HG03175 (cell line): ENCODE measurements around the gene AMIGO1.

Experiments used
- ATAC-seq: cut with Tn5 transposase; IDR thresholded peaks from one replicate; pipeline ENCODE4 v1.9.1; 2021; ENCODE audit warnings: mild to moderate bottlenecking, moderate library complexity; ENCODE audit not compliant: unreplicated experiment

AMIGO1 gene

DNA sequence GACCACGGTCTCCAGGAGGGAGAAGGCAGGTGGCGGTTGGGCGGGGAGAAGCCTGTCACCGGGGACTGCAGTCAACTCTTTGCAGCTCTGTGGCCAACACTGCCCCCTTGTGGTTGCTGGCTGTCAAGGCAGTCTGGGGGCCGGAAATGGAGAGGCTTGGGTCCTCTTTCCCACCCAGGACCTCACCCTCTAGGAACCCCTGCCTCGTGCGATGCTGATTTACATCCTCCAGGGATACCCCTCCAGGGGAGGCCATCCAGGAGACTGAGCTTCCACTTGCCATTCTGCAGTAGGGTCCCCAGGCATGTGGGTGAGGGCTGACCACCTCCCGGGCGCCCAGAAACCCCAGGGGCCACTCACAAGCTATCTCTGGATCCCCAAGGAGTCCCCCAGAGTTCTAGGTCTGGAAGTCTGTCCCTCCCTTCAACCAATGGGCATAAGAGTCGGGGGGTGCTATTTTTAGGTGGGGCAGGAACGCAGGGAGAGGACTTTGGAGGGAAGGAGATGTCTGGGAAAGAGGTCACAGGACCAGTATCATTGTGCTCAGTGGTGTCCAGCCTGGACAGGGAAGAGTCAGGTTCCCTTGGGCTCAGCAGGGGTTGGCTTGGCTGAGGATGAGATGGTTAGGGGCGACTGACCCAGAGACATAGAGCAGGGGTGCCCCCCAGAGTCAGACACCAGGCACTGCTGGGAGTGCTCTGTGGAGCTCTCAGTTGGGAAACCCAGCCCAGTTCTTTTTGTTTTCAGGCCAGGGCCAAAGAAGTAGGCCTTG lies 23.0 kb upstream of the AMIGO1 start:
- peak; percentile 68 for ATAC-seq

DNA sequence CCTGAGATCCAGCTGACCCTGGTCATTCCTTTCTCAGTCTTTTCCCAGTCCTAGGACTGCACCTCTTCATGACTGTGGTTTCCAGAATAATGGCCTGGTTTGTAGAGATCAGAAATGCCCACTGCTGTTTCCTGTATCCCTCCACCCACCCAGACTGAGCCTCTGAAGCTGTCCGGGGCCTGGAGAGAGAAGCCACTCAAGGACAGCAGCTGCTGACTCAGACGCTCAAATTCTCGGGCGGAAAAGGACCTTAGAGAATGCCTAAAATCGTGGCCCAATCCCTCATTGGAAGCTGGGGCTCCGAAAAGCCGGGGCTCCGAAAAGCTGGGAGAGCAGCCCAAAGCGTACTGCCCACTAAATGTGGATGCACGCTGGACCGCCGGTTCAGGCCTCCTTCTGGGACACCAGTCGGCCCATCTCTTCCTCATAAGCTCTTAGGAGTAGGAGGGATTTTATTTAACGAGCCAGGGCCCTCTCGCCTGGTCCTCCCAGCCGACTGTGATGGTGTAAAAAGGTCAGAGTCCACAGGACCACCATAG lies 22.4 kb upstream of the AMIGO1 start:
- ATAC-seq: peak; percentile 6

DNA sequence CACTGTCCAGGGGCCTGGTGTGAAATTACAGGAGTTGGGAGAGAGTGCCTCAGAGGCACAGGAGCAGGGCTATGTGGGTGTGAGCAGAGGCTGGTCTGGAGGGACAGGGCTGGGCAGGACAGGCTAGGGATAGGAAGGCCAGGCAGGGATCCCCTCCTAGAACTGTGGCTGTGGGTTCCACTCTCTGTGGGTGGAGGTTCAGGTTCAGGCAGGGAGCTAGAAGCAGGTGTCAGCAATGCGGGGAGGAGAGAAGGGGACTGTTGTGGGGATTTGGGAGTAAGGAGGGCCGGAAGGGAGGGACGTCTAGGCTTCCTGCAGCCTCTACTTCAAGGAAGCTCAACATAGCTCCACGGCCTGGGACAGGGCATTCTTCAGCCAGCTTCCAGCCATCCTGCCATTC lies 21.9 kb upstream of the AMIGO1 start:
- no peak for ATAC-seq

DNA sequence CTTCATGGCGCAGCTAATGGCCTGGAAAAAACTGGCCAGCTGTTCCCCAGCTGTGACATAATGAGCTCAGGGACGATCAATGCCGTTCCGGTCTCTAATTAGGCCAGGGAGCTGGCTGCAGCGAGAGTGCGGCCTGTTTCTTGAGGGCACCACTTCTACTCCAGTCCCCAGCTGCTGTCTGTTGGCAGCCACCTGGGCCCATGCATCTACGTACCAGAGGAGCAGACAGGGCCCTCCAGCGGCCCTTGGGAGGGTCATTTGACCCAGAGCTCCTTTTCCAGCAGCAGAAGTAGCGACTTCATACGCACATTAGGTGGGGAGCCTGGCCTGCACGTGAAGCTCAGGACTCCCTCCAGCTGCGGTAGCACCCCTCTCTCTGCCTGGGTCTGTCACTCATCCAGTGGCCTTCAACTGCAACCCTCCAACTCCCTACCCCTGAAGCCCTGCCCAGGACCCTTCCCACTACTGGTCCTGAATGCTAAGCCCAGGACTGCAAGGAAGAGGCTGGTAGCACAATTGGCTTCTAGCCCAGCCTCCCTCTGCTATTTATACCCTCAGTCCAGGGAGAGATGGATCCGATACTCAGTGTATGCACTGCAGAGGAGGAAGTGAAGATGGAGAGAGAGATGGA lies 21.0 kb upstream of the AMIGO1 start:
- ATAC-seq: no peak

DNA sequence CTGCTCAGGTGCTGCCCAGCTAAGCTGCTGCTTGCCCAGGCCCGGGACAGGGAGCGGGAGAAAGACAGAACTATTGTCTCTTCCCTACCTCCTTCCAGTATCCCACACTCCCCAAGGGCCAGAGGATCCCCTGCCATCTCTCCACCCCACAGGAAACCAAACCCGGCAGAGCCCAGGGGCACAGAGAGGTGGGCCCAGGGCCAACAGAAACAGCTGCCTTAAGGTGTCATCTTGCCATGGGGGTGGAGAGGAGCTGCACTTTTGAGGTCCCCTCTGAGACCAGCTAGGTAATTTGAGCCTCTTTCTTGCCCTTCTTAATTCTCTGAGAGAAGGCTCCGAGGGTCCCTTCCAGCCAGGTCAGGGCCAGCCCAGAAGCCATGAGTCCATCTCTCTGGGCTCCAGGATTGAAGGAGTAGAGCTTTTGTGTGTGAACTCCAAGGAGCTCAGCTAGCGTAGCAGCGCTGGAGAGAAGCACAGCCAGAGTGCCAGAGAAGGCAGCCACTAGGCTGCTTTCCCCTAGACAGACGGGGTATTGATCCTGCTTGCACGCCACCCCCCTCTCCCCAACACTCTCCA lies 20.4 kb upstream of the AMIGO1 start:
- ATAC-seq: no peak

DNA sequence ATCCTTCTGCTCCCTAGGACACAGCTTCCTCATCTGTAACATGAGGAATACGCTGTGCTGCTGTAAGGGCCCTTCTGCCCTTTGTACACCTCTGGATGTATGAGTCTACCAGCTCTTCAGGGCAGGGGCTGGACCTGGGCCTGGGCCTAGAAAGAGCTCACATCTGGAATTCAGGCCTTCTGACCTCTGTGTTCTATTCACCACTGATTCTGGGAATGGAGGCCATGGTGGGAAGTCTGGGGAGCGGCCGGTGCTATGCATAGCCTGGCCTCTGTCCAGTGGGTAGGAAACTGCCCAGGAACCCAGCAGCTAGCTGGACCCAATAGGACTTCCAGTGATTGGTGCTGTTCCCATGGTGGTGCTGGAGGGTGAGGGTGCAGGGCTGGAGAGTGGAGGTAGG lies 19.2 kb upstream of the AMIGO1 start:
- no peak for ATAC-seq

DNA sequence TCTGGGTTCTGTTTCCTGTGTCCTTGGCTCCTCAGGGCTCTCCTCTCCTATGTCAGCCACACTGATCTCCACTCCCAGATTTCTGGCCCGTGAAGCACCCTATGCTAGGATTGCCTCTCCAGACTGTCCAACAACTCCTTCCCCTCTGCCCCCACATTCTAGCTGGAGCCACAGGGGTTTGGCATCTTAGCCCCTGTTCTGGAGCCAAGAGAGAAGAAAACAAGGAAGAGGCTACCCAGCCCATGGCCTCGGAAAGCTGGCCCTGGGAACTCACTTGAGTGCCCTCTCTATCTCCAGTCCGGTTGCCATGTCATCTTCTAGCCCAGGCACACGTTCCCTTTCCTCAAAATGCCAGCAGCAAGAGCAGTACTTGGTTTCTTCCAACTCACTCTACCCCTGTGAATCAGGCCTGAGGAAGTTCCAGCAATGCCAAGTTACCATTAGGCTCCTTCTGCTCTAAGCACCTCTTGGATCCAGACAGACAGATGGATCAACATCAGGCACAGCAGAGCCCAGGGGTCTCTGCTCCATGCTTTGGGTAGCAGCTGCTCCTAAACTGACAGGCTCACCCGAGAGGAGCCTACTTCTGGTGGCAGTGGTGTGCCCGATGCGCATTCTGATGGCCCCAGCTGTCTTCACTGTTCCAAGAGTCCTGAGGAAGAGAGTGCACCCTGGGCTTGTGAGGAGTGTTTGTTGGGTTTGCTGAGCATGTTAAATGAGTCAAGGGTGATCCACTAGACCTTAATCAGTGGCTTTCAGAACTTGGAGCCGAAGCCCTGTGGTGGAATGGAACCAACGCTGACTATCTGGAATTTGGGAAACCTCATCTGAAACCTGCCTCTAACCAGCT lies 18.5 kb upstream of the AMIGO1 start:
- no peak for ATAC-seq

DNA sequence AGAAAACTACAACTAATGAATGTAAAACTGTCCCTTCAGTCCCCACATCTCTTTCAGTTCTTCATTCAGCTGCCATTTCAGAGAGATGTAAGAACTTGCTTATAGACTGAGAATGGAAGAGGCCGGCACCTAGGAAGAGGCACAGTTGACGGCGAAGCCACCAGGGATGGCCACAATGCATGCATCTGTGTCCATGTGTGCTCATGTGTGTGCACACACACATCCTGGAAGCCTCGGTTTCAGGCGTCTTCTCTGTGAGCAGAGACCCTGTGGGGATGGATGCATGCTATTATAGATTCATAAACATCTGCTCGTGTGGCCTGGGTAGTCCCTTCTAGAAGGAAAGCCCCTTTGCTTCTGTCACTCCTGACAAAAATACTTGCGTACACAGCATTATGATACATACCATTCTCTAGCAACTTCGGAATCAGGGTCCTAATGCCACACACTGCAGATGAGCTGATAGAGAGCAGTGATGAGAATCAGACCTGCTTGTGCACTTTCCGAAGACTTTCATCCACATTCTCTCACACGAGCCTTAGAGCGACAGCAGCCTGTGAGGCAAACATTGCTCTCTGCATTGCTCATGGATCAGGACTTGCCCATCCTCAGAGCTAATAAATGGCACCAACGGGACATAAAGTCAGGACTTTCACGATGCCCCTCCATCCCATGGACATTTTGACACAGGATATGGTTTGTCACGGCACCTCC lies 17.7 kb upstream of the AMIGO1 start:
- peak; percentile 36 for ATAC-seq

DNA sequence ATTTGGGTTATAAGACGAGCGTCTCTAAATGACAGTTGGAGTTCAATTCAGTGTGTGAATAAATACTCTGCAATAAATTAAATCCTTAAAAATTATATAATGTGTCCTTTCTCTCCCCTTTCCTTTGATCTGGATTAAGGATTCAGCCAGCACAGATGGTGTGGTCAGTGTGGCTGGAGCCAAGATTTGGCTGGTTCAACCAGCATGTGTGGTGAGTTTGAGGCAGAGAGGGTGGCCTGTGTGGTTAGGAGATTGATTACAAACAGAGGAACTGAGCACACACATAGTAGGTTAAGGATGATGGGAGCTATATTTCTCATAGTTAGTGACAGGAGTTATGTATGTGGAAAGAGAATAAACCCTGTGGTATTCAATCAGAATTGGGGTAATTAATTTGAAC lies 14.2 kb upstream of the AMIGO1 start:
- ATAC-seq: no peak

DNA sequence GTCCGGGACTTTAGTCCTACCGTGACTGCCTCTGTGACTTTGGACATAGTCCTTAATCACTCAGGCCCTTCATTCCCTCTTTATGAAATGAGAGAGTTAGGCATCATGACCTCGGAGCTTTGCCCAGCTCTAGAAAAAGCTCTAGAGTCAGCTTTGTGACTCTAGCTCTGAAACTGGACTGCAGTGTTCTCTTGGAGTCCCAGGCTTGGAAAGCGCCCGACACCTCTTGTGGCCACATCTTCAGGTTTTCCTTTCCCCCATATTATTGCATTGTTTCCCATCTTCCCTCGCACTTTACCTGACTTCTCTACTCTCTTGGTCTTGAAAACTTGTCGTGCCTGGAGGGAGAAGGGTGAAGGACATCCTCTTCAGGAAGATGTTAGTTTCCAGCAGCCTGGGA lies 12.5 kb upstream of the AMIGO1 start:
- ATAC-seq: no peak

DNA sequence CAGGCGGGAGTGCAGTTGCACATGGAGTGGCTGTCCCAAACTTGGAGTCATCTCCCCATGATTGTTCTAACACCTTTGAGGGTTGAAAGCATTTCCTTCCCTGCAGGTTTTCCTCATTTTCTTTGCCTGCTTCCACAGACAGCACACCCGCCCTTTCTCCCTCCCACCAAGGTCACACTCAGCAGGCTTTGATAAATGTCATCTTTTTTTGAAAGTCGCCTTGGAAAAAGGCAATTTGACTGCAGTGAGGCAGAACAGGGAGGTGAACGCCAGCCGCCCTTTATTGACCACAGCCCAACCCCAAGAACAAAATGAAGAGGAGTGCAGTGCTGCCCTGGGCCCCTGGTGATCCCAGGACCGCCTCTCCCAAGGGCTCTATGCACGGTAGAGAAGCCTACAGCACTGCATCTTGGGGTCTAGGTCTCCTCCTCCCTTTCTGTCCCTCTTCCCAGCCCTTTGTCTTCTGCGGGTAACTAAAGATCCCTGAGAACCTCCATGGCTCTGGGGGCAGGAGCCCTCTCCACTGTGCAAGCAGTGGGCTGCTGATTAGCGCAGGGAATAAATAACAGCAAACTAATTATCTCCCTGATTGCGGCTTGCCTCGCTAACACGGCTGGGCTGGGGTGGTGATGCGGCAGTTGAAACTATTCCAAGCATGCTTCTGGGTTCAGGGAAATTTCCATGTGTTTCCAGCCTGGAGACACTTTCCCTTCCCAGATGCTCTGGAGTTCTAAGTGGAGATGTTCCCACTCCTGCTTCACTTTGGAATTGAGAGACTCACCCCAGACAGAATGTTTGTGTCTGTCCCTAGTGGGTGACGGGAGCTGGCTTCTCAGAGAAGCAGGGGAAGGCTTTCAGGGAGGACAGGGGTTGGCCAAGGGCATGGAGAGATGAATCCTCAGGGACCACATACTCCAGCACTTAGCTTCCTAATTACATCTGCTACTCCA lies 11.8 kb upstream of the AMIGO1 start:
- ATAC-seq: no peak

DNA sequence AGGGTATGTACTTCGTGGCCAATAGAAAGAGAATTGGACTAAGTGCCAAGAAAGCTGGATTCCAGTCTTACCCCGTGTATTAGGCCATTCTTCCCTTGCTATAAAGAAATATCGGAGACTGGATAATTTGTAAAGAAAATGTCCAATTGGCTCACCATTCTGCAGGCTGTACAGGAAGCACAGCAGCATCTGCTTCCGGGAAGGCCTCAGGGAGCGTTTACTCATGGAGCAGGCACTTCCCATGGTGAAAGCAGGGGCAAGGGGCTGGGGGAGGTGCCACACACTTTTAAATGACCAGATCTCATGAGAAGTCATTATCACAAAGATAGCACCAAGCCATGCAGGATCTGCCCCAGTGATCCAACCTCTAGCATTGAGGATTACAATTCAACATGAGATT lies 7.8 kb upstream of the AMIGO1 start:
- ATAC-seq: no peak

DNA sequence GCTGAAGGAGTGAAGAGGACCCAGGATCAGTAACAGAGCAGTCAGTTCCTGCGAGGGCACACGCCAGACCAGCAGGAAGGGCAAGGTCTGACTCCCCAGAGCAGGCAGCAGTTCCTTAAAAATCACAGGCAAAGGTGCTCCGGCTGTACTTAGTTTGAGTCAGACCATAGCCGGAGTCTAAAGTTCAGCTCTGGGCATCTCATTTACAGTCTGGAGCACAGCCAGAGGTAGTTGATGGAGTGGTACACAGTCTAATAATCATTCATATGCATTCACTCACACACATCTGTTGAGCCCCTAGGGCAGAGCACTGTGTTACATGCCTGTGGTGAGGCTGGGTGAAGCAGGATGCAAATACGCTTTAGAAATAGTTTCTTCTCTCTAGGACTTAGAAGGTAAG lies 7.3 kb upstream of the AMIGO1 start:
- no peak for ATAC-seq

DNA sequence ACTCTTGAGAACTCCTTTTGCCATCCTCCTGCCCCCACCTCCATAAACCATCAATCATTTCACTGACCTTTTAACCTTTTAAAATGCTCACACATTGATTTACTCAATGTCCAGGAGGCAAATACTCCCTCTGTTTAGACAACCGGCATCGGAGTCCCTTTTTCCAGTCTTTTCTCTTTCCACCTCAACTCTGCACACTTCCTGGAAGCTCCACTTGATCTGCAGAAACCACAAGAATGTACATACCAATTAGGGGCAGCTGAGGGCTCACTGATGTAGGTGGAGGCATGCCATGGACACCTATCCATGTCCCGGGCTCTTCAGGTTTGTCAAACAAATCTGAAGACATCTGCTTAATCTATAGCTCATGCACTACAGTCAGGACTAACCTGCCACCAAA lies 5.3 kb upstream of the AMIGO1 start:
- no peak for ATAC-seq

DNA sequence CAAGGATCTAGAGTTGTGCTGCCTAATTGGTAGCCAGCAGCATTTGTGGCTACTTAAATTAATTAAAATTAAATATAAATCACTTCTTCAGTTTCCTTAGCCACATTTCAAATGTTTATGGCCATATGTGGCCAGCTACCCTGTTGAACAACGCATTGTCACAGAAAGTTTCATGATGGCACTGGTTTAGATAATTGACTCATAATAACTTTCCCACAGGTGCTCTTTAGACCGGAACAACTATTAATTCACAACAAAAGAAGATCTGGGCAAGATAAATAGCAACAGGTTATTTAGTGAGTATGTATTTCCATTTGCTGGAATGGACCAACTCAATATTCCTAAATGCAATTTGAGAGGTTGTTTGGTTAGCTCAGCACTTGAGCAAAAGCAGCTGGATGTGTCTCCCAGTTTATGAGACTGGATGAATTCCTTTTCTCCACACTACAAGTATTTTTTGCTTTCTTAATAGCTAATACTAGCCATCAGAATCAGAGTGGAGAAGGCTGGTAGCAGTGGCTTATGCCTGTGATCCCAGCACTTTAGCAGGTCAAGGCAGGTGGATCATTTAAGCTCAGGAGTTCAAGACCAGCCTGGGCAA lies 3.7 kb upstream of the AMIGO1 start:
- ATAC-seq: no peak

DNA sequence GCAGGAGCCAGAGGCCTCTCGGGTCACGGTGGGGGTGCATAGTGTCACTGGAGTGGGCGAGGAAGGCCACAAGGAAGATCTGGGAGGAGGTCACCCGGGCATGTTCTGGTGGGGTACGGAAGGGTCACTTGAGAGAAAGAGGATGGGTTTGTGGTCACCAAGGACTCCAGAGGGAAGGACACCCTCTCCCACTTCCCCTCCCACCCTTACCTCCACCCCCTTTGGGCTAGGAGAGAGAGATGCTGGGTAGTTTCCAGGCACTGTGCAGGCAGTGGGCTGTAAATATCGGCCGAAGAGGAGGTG lies 703 bp downstream of the AMIGO1 start:
- no peak for ATAC-seq

DNA sequence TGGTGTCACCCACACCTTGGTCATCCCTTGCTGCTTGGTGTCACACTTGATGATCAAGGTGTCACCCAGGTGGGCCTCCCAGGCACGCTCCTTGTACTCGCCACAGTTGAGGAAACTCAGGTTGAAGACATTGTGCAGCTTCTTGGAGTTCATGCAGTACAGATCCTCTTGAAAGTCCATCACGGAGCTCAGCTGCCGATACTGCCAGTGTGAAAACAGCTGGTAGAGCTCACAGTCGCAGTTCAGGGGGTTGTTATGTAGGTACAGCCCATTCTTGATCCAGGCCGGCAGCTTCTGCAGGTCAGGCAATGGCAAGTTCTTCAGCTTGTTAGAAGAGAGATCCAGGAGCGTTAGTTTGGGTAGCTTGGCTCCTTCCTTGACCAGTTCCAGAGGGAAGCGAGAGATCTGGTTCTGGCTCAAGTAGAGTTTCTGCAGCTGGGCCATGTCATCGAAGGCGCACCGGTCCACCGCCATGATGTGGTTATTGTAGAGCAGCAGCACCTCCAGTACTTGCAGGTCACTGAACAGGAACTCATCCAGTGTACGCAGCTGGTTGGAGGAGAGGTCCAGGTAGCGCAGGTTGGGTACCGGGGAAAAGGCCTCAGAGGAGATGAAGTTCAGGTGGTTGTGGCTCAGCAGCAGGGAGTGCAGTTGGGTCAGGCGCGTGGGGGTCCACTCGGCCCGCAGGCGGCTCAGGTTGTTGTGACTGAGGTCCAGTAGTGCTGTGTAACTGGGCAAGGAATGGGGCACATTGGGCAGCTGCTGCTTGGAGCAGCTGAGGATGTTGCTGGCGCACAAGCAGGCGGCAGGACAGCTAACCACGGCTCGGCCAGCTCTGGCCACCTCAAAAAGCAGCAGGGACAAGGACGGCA lies 1.3 kb downstream of the AMIGO1 start:
- no peak for ATAC-seq

DNA sequence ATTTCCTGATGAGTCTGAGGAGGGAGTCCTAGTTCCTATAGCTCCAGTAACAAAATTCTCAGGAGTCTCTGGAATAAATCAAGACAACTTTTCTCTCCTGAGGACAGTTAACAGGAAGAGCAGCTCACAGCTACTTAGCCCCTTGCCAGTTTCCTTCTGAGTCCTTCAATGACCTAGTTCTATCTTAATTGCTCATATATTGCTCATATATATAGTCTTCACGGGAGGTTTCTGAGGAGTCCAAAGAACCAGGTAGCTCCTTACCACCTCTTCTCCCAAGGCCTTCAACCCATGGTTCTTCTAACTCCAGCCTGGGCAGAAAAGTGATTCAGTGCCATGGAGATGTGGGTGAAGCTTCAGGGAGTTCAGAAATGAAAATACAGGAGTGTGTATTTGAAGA lies 4.6 kb downstream of the AMIGO1 start:
- no peak for ATAC-seq
